HG02571 (cell line): ENCODE measurements around the gene SLC26A6.

Source experiments
- ATAC-seq: cut with Tn5 transposase; IDR thresholded peaks from one replicate; pipeline ENCODE4 v1.9.1; 2021; ENCODE audit warnings: mild to moderate bottlenecking, moderate library complexity; ENCODE audit not compliant: unreplicated experiment

The SLC26A6 gene

DNA sequence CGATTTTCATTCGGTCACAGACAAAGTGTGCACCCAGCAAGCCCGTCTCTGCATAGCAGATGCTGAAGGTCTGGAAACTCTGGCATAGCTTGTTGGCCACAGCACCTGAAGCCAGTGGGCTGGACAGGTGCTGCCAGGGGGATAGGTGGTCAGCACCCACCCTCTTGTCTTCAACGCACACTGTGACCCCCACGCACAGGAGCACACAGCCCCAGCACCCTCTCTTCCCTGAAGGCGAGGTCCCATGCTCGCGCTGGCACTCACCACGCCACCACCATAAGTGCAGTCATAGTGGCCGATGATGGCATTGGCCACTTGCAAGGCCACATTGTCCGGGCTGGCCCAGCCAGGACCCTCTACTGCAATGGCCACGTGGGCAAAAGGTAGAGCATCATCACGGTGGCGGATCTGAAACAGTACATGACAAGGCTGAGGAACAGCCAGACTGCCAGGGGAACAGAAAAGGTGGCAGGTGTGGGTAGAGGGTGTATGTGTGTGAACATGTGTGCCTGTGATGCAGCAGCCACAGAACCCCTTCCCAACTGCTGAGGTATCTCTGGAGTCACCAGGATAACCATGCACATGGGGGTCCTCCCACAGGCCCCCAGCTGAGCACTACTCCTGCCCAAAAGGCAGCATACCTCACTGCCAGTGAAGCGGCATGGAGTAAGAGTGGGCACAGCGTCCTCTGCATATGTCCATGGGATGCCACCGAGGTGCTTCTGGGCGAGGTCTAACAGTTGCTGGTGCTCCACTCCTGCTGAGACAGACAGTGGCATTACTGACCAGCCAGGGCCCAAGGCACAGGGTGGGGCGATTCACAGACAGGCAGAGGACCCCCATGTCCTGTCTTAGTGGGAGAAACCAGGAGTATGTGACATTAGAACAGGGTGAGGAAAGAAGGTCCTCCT, 34.3 kb downstream of the SLC26A6 start:
- ATAC-seq, result no peak

DNA sequence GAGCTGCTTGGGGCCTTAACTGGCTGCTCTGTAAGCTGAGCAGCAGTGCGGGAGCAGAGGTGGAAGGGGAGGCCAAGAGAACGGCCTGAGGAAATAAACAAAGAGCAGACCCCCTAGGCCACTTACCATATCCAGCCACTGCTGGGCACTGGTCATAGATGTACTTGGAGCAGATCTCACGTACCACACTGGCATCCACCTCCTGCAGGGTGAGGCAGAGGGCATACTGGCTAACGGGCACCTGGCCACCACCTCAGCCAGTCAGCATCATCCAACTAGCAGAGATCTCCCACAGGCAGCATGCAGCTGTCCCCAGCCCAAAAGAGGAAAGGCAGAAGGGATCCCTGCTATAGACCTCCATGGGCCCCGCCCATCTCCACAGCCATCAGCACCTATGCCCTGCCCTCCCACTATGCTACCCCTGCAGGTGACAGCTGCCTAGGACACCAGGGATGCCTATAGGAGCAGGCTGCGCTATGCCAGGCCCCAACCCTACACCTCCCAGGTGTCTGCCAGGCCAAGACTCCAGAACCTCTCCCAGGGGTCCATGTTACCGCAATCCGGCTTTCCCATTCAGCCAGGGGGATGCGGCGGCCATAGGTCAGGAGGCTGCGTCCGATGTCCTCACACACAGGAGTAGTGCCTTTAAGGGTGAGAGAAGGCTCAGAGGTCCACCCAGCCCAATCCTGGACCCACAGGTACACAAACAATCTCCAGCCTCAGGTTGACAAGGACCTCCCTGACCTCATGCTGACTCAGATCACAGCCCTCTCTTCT, 35.6 kb downstream of the SLC26A6 start:
- ATAC-seq, result no peak

- ATAC-seq, result no peak
Observed at GRCh38 chr3:48599077-48599501, 36.2 kb downstream of the SLC26A6 start.

- ATAC-seq, result no peak
Observed at GRCh38 chr3:48598323-48599076, 36.8 kb downstream of the SLC26A6 start.

DNA sequence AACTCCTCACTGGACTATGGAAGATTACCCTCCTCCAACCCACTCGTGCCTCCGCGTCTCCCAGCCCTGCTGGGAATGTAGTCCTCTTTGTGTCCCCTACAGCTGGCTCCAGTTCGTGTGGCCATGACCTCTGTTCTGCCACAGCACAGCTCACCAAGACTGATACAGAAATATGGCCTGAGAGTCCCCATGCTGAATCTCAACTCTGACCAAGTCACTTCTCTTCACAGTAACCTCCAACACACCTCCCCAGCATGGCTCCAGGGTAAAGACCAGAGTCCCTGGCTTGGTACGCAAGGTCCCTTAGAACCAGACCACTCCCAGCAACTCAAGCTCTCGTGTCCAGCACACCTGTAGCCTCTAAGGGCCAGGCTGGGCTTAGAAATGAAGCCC, 37.9 kb downstream of the SLC26A6 start:
- ATAC-seq, result no peak

- no peak for ATAC-seq
Observed at GRCh38 chr3:48596676-48597407, 38.4 kb downstream of the SLC26A6 start.

- no peak for ATAC-seq
Observed at GRCh38 chr3:48596157-48596556, 39.1 kb downstream of the SLC26A6 start.

DNA sequence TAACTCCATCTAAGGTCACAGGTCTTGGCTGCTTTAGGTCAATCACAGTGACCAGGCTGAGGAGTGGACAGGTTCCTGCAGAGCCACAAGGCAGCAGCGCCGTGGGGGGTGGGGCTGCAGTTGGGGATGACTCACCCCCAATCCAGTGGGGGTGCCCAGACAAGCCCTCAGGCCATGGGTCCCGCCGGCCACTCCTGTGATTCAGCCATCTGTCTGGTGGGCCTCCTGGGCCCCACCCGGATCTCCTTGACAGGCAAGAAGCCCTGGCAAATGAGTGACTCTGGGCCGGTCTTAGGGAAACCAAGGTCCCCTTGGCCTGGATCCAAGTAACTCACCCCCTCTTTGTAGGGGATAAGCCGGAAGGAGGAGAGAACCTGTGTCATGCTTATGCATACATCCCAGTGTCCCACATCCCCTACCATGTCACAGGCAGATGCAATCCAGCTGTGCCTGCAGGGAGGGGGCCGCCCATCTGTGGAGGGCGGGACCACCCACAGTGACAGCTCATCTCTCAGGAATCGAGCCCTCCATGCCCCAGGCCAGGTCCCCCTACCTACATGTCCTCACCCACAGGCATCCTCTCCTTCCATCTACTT, 39.6 kb downstream of the SLC26A6 start:
- no peak for ATAC-seq

DNA sequence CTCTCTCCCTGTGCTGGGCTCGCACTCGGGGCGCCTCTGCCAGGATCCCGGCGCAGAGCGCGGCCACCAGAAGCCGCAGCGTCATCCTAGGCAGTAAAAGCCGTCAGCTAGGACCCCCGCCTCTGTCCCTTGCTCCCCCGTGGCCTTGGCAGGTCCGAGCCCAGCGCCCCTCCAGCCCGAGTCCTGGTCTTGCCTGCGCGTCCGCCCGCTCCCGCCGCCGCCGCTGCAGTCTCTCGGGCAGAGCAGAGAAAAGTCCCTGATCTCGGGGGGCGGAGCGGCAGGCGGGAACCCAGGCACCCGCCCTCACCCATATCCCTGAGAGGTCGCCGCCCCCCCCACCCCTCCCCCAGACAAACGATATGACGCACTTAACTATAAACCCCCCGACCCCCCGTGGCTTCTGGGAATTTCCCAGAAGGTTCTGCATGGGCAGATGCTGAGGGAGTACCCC, 40.2 kb downstream of the SLC26A6 start, which contains the start of gene COL7A1:
TSS of gene COL7A1 (minus strand) at position 255 of the 451 bp plus-strand sequence. CDS start at position 85, 170 bp downstream.
- ATAC-seq, result no peak

GRCh38 chr3:48594417-48595049, 40.7 kb downstream of the SLC26A6 start:
- ATAC-seq, result no peak

DNA sequence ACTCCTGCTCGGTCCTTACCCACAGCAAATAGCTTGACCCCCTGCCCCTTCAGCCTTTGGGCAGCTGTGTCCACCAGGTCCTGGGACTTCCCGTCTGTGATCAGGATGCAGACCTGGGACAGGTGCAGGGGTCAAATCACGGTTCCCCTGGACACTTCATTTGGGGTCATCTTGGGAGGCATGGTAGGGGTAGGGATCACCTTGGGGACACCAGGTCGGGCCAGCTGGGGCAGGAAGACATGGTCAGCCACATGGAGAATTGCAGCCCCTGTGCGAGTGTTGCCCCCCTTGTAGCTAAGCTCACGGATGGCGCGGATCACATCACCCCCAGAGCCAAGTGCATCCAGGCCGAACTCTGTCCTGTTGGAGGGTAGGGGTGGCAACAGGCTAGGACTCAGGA, 41.9 kb downstream of the SLC26A6 start:
- no peak for ATAC-seq

- no peak for ATAC-seq
Observed at GRCh38 chr3:48592519-48593087, 42.7 kb downstream of the SLC26A6 start.

DNA sequence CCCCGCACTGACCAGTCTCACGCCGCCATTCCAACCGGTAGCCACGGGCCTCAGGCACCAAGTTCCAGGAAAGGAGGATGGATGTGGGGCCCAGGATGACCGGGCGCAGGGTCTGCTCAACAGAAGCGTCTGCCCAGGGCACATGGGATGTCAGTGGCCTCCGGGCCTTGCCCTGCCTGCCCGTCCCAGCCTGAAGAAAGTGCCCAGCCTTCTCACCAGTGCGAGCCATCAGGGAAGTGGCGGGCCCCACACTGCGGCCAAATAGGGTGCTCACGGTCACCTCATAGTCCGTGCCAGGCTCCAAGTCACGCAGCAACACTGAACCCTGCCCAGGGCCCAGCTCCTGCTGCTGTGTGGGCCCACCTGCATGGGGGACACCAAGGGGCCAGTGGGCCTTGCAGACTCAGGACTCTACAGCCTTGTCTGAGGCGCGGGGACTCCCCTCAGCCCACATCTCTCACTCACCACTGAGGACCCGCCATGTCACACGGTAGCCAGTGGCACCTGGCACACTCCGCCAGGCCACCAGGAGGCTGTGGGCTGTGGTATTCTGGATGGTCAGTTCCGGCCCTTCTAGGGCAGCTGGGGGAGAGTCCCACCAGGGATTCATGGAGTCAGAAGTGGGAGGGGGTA, 43.3 kb downstream of the SLC26A6 start:
- no peak for ATAC-seq

- ATAC-seq, result no peak
Observed at GRCh38 chr3:48591436-48591835, 43.8 kb downstream of the SLC26A6 start.

- no peak for ATAC-seq
Observed at GRCh38 chr3:48588230-48588629, 47.0 kb downstream of the SLC26A6 start.

DNA sequence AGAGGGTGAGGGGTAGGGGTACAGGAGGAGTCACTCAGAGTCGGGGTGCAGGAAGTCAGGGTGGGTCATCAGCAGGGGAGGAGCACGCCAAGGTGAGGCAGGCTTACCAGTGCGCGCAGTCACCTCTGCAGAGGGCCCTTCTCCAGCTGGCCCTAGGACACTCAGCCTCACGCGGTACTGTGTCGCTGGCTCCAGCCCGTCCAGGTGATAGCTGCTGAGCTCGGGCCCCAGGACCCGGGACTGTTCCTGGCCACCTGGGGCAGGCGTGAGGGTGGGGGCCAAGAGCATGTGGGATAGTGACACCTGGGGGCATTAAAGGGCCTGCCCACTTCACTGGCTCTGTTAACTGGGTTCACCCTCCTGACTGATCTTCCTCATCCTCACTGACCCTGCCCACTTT, 47.6 kb downstream of the SLC26A6 start:
- no peak for ATAC-seq

- ATAC-seq, result no peak
Observed at GRCh38 chr3:48585411-48585810, 49.9 kb downstream of the SLC26A6 start.

GRCh38 chr3:48584836-48585235, 50.4 kb downstream of the SLC26A6 start:
- no peak for ATAC-seq
